Ishikawa (cell line): Measurements from ENCODE around the gene KRT80.

ENCODE experiments used
- CEBPB ChIP-seq: IDR thresholded peaks from 2 replicates; pipeline ENCODE4 v1.6.1; 2012
- CREB1 ChIP-seq: IDR thresholded peaks from 2 replicates; pipeline ENCODE4 v1.6.1; 2012; ENCODE audit warnings: low read depth
- EGR1 ChIP-seq: IDR thresholded peaks from 2 replicates; pipeline ENCODE4 v1.6.1; 2012
- EP300 ChIP-seq: IDR thresholded peaks from 2 replicates; pipeline ENCODE4 v1.6.1; 2012; ENCODE audit warnings: borderline replicate concordance
- MAX ChIP-seq: IDR thresholded peaks from 2 replicates; pipeline ENCODE4 v1.6.1; 2012
- RAD21 ChIP-seq: IDR thresholded peaks from 2 replicates; pipeline ENCODE4 v1.6.1; 2012; ENCODE audit warnings: low read depth
- REST ChIP-seq: IDR thresholded peaks from 2 replicates; pipeline ENCODE4 v1.6.1; 2012; ENCODE audit warnings: low read depth, mild to moderate bottlenecking
- TAF1 ChIP-seq: IDR thresholded peaks from 2 replicates; pipeline ENCODE4 v1.6.1; 2012; ENCODE audit warnings: low read depth, mild to moderate bottlenecking
- TCF12 ChIP-seq: IDR thresholded peaks from 2 replicates; pipeline ENCODE4 v1.6.1; 2012; ENCODE audit warnings: low read depth
- USF1 ChIP-seq: IDR thresholded peaks from 2 replicates; pipeline ENCODE4 v1.6.1; 2012
- YY1 ChIP-seq: IDR thresholded peaks from 2 replicates; pipeline ENCODE4 v1.6.1; 2012; ENCODE audit warnings: low read depth

GRCh38 chr12:52205612-52206303 lies 13.9 kb upstream of the KRT80 start:
- TF ChIP-seq TCF12 = no peak
- TF ChIP-seq USF1 = no peak
- TF ChIP-seq EP300 = no peak
- no peak for TF ChIP-seq TAF1
- no peak for TF ChIP-seq EGR1
- TF ChIP-seq YY1 = no peak
- TF ChIP-seq RAD21 = no peak
- no peak for TF ChIP-seq REST
- no peak for TF ChIP-seq CEBPB
- TF ChIP-seq MAX = no peak; the same call in 1 of the 2 replicates
- no peak for TF ChIP-seq CREB1
